Subcutaneous adipose tissue (tissue), 4 donors: ENCODE results near the gene TUT1. TPM values are rescaled to one million over a fixed set of nuclear protein-coding genes. Genes with fewer than 3 reads are reported as not detected.

Experiments used
- CTCF ChIP-seq: fragments of 450-650 bp; IDR thresholded peaks from one replicate; pipeline ENCODE4 v1.5.1; 2016; ENCODE audit warnings: low read depth, mild to moderate bottlenecking, control low read depth, antibody characterized with exemption, moderate library complexity
- small RNA-seq: library from RNA; depleted of rRNA; stranded (forward); fragments of <200 nt; gene quantifications from one replicate; pipeline ENCODE3, GENCODE V24; 2016
- total RNA-seq, 4 donors: library from RNA; depleted of rRNA; stranded (reverse); fragments of >200 nt; gene quantifications; one replicate each; pipeline ENCODE4 v1.1.0, GENCODE V29; 2016

The TUT1 gene
- total RNA-seq, 4 donors from 2014 or later = 3.4 to 13.4 (median 7.9) TPM

GRCh38 chr11:62532096-62532495, 59.2 kb downstream of the TUT1 start:
- no peak for TF ChIP-seq CTCF

Small RNA genes lying within 50 kb of the gene (small RNA-seq; reads per million reads assigned to genes)
- gene AP001458.1 (not detected), gene EEF1G (not detected), gene MIR6747 (not detected)

Other genes starting within 250 kb of the TUT1 start
- not detected for gene SCGB1A1, start 172.5 kb downstream of the TUT1 start, total RNA-seq
- gene AHNAK, start 44.7 kb downstream of the TUT1 start, total RNA-seq = 1,000 to 10,000 TPM; 1,199 to 1,973 (median 1,368) TPM
- 1,000 to 10,000 TPM in 3 of 4 donors, 100 to 1,000 TPM in 1; 650 to 1,310 (median 1,178) TPM for gene EEF1G, start 17.6 kb downstream of the TUT1 start, total RNA-seq
- 10 to 100 TPM; 50.9 to 87.4 (median 61.6) TPM for gene MTA2, start 10.3 kb upstream of the TUT1 start, total RNA-seq
- 100 to 1,000 TPM in 1 of 4 donors, 10 to 100 TPM in 3; 22.2 to 130 (median 39.7) TPM for gene EML3, start 21.3 kb upstream of the TUT1 start, total RNA-seq
- gene ROM1, start 21.7 kb upstream of the TUT1 start, total RNA-seq = 10 to 100 TPM in 1 of 4 donors, 1 to 10 TPM in 3; 1.1 to 11.2 (median 5.5) TPM
- gene B3GAT3, start 30.5 kb upstream of the TUT1 start, total RNA-seq = 10 to 100 TPM; 13.5 to 29.5 (median 24.2) TPM
- gene GANAB, start 55.1 kb upstream of the TUT1 start, total RNA-seq = 100 to 1,000 TPM in 2 of 4 donors, 10 to 100 TPM in 2; 79.4 to 118 (median 104) TPM
- gene INTS5, start 61.8 kb upstream of the TUT1 start, total RNA-seq = 10 to 100 TPM in 3 of 4 donors, 1 to 10 TPM in 1; 7.7 to 14.3 (median 11.3) TPM
- 10 to 100 TPM; 13.7 to 47.1 (median 35.9) TPM for gene C11orf98, start 73.7 kb upstream of the TUT1 start, total RNA-seq
- gene CSKMT, start 73.8 kb upstream of the TUT1 start, total RNA-seq = 1 to 10 TPM; 2.4 to 9.6 (median 7.7) TPM
- gene UQCC3, start 80.2 kb upstream of the TUT1 start, total RNA-seq = 10 to 100 TPM in 1 of 4 donors, 1 to 10 TPM in 3; 4.2 to 10.9 (median 8.7) TPM
- 10 to 100 TPM in 1 of 4 donors, 1 to 10 TPM in 3; 3.8 to 10.6 (median 5.5) TPM for gene LBHD1, start 80.7 kb upstream of the TUT1 start, total RNA-seq
- 100 to 1,000 TPM; 113 to 235 (median 142) TPM for gene UBXN1, start 87.5 kb upstream of the TUT1 start, total RNA-seq
- 10 to 100 TPM; 17.3 to 42.2 (median 32.3) TPM for gene LRRN4CL, start 98.0 kb upstream of the TUT1 start, total RNA-seq
- gene BSCL2, start 115.9 kb upstream of the TUT1 start, total RNA-seq = 100 to 1,000 TPM in 1 of 4 donors, 10 to 100 TPM in 3; 44.5 to 106 (median 48.4) TPM
- gene GNG3, start 116.2 kb upstream of the TUT1 start, total RNA-seq = under 1 TPM in 1 of 4 donors, not detected in 3; 0.88 TPM
- gene HNRNPUL2, start 135.9 kb upstream of the TUT1 start, total RNA-seq = 10 to 100 TPM; 21.2 to 35.2 (median 29.3) TPM
- gene TTC9C, start 137.0 kb upstream of the TUT1 start, total RNA-seq = 10 to 100 TPM; 17.5 to 57.4 (median 20.3) TPM
- gene ZBTB3, start 162.6 kb upstream of the TUT1 start, total RNA-seq = 1 to 10 TPM; 3.9 to 7.7 (median 6.9) TPM
- gene POLR2G, start 170.1 kb upstream of the TUT1 start, total RNA-seq = 10 to 100 TPM; 46.9 to 75.8 (median 65.3) TPM
- gene TAF6L, start 179.9 kb upstream of the TUT1 start, total RNA-seq = 10 to 100 TPM; 12.1 to 25.8 (median 15.6) TPM
- 10 to 100 TPM; 37.7 to 74.0 (median 49.6) TPM for gene TMEM179B, start 195.9 kb upstream of the TUT1 start, total RNA-seq
- gene TMEM223, start 200.5 kb upstream of the TUT1 start, total RNA-seq = 10 to 100 TPM; 14.5 to 22.6 (median 19.3) TPM
- 10 to 100 TPM; 51.2 to 68.8 (median 55.1) TPM for gene NXF1, start 213.9 kb upstream of the TUT1 start, total RNA-seq
- gene STX5, start 240.5 kb upstream of the TUT1 start, total RNA-seq = 10 to 100 TPM; 21.2 to 38.8 (median 29.9) TPM
- not detected for gene TEX54, start 241.3 kb upstream of the TUT1 start, total RNA-seq
- gene WDR74, start 248.1 kb upstream of the TUT1 start, total RNA-seq = 10 to 100 TPM; 23.8 to 41.6 (median 34.5) TPM